ENCODE measurements around the gene MIAT. TPM values are rescaled to one million over a fixed set of nuclear protein-coding genes. Genes with fewer than 3 reads are reported as not detected.

The MIAT gene
- total and polyA plus RNA-seq, 9 of the 15 experiments (the other 6 are each of a cell fraction or from before 2014, with no cell fraction given): 0.03 to 0.93 (median 0.34) TPM

- TF ChIP-seq REST (IDR thresholded peaks at IDR 0.05; ENCODE audit: borderline replicate concordance): no peak
- TF ChIP-seq REST (CRISPR knock-in tag; IDR thresholded peaks at IDR 0.05; ENCODE audit: low read depth): no peak
- TF ChIP-seq NKRF (IDR thresholded peaks at IDR 0.05; ENCODE audit: borderline replicate concordance): 0 out of 2 replicates have a peak, but pooled peaks have one; percentile 3
- no peak for TF ChIP-seq NCOA1 (IDR thresholded peaks at IDR 0.05; ENCODE audit: low read depth)
- no peak for TF ChIP-seq MEF2D (tag; conservative IDR thresholded peaks at IDR 0.05; ENCODE audit: low read depth)
Observed at GRCh38 chr22:26673486-26673885, 16.1 kb downstream of the MIAT start (continued).
